SIG-M5 treated with dmso at 0.1 percent for 504 hours (cell line): Measurements from ENCODE around the gene PANK4.

ENCODE experiments used
- DNase-seq: peaks from one replicate; lab custom pipeline; 2025; ENCODE audit not compliant: unreplicated experiment; lab: John Stamatoyannopoulos, UW

Gene PANK4

DNA sequence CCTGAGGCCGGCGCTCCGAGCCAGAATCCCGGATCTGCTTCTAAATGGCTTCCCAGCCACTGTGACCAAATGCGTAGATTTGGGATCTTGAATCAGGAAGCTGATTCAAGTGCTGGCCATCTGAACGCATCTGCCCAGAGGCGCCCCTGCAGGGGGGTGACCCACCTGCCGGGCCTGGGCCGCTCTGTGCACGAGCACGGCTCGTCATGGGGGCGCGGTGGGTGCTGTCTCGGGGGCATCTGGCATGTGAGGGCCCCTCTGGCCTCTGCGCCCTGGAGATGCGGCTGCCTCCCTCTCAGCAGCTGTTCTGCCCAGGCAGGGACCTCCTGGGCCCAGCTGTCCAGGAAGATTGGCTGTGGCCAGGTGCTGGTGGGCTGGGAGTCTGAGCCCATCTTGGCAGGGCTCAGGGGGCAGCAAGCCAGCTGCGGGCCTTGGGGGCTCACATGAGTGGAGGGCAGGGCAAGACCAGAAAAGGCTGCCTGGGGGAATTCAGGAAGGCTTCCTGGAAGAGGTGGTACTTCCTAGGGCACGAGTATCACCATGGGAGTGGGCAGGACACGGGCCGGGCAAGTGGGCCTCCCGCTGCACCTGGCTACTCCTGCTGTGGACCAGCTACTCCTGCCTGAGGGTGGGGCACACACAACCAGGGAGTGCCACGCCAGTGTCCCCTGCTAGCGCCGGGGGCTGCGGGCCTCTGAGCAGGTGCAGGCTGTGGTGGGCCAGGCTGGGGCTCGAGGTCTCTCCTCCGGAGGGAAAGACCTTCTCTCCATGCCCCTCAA lies 25.2 kb downstream of the PANK4 start:
- no peak for DNase-seq

DNA sequence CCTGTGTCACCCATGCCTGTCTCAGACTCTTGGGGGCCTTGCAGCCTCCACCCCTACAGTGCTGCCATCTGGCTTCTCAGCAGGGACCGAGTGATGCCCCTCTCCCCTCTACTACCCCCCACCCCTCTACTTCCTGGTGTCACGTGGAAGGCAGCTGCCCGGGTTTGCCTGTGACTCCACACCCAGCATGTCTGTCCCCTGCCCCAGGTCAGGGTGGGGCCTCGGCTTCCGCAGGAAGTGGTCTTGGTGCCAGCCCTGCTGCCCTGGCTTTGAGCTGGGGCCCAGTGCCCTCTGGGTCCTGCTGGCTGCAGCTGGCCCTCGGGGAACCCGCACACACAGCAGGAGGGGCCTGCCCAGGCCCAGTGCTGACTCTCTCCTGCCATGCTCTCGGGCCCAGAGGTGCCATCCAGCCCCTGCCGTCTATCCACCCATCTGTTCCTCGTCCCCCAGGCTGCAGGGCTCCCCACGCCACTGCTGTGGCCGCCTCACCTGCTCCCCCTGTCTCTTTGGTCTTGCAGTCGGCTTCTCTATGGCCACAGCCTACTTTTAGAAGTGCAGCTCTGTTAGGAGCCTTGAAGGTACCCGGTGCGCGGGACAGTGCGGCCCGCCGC lies 26.3 kb downstream of the PANK4 start:
- no peak for DNase-seq

DNA sequence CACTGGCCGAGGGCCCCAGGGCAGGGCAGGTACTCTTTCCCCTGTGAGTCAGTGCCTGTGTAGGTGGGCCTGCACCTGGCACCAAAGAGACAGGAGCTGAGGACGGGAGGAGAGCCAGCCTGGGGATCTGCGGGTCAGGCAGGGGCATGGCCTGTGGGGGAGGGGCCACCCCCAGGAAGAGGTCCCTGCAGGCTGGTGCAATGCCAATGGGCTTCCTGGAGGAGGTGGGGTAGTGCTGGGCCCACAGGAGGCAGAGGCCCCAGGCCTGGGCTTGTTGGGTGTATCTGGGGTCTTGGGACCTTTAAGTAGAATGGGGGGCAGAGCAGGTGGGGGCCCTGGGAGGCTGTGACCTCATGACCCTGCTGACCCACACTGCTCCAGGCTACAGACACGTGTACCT lies 27.1 kb downstream of the PANK4 start:
- DNase-seq: no peak

DNA sequence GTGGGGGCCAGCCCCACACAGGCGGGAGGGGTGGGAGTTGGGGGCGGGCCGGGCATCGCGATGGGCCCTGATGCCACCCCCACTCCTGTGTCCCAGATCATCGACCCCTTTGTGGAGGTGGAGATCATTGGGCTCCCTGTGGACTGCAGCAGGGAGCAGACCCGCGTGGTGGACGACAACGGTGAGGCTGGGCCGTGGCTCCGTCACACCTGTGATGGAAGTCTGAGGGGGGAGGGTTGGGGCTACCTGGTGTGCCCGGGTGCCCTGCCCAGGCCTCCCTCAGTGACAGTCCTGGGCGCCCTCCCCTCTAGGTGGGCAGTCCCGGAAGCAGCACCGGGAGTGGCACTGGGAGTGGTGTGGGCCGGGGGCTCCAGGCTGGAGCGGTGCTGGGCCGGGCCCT lies 27.7 kb downstream of the PANK4 start:
- no peak for DNase-seq

DNA sequence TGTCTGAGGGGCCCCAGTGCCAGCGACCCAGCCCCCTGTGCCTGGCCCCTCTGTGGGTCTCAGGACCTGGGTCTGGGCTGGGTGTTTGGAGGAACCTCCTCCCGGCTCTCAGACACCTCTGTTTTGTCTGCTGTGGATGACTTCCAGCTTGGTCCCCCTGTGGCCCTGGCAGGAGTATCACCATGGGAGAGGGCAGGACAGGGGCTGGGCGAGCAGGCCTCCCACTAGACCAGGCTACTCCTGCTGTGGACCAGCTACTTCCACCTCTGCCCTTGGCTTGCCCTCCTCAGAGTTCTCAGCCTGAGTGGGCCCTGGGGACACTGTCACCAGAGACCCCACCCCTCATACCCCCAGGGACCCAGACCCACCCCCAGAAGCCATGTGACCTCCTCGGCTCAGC lies 28.5 kb downstream of the PANK4 start:
- DNase-seq: no peak

DNA sequence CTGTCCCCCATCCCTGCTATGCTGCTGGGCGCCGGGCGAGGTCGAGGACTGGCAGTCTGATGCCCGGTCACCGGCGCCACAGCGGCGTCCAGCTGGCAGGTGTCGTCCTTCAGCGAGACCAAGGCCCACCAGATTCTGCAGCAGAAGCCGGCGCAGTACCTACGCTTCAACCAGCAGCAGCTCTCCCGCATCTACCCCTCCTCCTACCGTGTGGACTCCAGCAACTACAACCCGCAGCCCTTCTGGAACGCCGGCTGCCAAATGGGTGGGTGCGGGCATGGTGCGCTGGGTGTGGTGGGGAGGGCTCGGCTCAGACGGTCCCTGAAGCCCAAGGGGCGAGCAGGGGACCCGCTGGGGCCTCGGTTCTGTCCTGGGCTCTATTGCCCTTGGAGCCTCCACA lies 29.6 kb downstream of the PANK4 start:
- no peak for DNase-seq

DNA sequence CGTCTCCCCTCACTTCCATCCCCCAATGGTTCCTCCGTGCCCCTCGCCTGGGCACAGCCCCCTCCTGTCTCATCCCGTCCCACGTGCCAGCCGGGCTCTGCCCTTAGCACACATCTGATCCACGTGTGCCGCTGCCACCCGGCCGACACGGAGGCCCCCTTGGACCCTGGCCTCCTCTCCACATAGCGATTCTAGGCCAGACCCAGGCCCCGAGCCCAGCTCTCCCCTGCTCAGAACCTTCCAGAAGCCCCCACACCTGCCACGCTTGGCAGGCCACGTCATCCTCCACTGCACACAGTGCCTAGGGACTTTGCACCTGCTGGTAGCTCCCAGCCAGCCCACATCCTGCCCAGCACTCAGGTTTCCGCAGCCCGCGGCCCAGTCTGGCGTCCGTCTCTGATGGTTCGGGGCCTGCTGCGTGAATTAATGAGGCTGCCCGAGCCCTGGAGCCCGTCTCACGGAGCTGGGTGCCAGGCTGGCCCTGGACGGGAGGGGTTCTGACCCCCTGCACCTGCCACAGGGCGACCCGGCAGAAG lies 30.2 kb downstream of the PANK4 start:
- no peak for DNase-seq

DNA sequence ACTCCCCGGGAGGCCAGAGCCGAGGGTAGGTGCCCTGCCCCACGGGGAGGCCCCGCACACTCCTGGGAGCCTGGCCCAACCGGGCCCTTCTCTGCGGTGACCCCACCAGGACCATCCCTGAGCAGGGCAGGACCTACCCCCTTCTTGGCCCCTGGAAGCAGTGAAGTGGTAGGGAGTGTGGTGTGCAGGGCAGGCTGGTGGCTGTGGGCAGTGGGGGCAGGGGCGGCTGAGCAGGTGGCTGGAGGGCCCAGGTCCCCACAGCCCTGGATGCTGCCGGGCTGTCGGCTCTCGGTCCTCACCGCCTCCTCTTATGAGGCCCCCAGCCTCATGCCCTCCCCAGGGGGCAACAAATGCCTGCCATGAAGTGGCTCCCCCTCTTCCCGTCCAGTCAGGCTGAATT lies 30.9 kb downstream of the PANK4 start:
- no peak for DNase-seq

DNA sequence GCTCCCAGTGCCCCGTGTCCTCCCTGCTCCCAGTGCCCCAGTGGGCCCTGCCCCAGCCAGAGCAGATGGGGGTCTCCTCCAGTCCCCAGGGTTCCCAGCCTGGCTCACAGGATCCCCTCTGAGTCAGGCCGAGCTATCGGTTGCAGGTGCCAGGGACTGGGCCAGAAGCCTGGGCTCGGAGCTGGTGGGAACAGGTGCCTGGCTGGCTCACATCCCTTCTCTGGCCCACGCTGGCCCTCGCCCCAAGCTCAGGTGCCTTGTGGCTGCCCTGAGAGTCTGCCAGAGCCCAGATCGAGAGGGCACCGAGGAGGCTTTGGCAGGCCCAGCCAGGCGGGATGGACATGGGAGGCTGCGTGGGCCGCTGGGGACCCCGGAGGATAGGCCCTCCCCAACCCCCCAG lies 31.4 kb downstream of the PANK4 start:
- DNase-seq: no peak

DNA sequence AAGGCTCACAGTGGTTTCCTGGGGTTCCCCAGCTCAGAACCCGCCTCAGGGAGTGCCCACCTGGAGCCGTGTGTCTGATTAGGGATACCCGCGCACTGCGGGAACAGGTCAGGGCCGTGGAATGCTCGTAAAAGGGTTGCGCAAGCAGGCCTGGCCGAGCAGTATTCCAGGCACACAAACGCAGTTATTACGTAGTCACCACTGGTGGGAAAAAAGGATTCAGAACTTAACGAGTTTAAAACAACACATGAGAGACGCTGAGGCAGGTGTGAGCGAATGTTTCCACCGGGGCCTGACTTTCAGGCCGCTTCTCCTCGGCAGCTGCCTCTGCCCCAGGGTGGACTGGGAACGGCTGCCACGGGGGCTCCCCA lies 32.1 kb downstream of the PANK4 start:
- no peak for DNase-seq

DNA sequence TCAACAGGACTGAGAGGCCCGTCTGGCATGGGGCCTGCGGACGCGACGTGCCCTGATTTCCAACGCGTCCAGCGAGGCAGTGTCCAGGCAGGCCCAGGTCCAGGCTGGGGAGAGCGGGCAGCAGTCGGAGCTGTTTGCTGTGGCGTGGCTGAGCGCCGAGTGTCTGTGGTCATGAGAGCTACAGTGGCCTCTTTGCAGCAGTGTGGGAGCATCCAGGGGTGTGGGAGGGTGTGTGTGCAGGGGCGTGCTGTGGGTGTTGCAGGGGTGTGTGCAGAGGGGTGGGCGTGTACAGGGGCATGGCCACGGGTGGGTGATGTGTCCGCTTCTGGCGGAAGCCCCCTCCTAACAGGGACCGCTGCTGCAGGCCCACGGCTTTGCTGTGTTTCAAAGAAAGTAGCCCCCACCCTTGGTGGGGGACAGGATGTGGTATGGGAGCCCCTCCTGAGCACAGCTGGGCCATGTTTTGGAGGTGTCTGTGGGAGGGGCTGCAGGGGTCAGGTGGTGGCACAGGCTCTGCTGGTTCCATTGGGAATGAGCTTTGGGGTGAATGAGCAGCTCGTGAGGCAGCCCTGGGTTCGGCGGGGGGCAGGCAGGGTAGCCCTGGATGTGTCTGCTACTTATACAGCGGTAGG lies 32.6 kb downstream of the PANK4 start:
- DNase-seq: no peak

DNA sequence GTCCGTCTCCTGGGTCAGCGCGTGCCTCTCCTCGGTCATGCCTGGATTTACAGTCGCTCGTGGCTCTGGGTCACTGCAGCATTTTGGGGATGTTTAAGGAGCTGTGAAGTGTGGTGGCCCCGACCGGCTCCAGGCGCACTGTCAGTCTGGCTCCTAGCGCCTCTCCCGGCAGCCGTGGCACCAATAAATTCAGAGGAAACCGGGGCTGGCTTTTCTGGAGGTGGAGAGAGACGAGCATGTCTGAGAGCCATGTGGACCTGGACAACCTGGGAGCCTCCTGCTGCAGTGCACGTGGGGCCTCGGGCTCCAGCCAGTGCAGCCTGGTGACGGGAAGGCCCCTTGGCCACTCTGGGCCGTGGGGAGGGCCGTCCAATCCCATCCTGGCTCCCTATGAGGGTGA lies 33.2 kb downstream of the PANK4 start:
- DNase-seq: no peak

DNA sequence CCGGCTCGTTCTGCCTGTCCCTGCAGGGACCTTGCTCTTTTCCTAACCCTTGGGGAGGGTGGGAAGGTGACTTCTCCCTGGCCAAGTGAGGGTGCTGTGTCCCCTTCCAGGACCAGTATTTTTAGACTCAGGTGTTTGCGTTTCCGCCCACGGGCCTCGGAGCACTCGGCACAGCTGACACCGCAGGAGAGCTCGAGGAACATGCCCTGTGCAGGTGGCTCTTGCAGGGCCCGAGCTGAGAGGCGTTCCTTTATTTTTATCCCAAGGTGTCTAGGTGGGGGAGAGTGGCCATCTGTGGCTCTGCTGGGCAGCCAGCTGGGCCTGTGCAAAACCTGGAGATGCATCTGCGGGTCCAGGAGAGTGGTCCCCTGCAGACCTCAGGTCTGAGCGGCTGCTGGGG lies 34.3 kb downstream of the PANK4 start:
- no peak for DNase-seq

DNA sequence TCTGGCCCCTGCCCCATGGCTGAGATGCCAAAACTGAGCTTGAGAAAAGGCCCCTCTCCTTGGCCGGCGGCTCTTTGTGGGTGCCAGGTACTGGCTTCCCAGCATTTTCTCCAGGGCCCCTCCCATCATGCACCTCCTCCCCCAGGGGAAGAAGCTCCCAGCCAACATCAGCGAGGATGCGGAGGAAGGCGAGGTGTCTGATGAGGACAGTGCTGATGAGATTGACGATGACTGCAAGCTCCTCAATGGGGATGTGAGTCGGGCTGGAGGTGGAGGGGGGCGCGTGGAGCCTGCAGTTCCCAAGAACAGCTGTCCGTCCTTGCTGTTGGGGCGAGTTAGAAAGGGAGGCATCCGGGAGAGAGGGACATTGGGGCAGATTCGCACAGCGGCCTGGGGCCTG lies 36.8 kb downstream of the PANK4 start:
- no peak for DNase-seq

DNA sequence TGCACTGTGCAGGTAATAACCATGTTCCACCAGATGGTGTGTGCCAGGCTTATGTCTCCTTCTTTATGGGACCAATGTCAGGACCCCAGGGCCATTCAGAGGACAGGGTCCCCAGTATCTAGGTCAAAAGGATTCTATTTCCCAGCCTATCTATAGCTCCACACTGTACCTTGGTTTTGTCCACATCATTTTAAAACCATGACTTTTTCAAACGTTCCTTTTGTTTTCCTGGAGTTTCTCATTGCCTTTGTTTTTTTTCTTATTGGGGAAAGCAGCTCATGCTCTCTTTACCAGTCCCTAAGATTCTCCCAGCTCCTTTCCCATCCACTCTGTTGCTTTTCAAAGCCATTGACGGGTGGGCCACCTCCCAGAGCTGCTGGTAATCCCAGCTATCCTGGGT lies 37.7 kb downstream of the PANK4 start:
- DNase-seq: no peak

DNA sequence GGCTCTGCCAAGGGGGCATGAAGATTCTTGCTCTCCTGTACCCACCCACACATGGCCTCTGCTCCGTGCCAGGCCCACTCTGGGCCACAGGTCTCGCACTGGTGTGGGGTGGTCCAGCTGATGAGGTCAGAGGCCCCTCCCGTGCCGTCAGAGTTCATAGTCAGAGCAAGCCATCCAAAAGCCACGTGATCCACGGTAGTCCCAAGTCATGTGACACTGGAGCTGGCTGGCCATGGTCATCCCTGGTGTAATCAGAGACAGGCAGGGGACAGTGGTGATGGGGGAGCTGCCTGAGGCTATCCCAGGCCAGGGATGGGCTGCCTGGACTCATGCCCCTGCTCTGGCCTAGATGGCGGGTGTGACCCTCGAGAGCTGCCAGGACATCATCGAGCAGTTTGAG lies 39.8 kb downstream of the PANK4 start:
- DNase-seq: no peak

DNA sequence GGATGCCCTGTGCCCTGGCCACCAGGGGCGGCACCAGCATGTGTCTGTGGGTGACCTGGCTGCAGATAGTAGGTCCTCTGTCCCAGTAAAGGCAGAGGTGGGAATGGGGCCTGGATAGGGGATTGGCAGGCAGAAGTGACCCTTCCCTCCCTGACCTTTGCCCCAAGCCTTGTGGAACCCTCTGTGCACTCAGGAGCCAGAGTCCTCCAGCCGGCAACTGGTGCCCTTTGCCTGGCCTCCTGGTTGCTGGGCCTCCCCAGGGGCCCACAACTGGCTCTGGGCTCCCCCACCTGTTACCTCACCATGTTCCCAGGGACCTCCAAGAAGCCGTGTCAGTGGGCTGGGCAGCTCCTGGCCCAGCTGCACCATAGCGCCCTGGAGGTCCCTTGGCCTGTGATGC lies 40.4 kb downstream of the PANK4 start:
- no peak for DNase-seq

DNA sequence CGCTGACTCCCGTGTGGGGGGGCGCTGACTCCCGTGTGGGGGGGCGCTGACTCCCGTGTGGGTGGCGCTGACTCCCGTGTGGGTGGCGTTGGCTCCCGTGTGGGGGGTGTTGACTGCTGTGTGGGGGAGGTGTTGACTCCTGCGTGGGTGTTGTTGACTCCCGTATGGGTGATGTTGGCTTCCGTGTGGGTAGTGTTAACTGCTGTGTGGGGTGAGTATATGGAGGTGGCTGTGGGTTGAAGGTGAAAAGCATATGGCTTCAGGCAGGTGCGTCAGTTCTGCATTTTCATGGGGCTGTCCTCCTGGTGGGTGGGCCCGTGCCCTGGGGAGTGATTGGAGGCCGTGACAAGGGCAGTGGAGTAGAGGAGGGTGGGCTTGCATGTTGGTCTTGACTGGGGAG lies 42.4 kb downstream of the PANK4 start:
- no peak for DNase-seq

DNA sequence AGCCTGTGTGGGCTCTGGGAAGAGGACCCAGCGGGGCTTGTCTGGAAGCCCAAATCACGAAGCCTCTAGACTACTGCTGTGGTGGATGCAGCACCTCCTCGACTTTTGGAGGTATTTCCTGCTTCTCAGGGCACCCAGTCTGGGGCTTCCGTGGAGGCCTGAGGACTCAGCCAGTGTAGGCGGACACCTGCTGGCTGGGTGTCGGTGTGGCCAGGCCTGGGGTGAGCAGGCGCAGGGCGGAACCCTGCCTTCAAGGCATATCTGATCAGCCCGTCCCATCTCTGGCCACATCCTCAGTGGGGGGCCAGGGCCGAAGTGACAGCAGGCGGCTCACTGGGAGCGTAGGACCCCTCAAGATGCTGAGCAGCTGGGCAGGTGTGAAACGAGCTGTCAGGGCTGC lies 43.4 kb downstream of the PANK4 start:
- DNase-seq: no peak

DNA sequence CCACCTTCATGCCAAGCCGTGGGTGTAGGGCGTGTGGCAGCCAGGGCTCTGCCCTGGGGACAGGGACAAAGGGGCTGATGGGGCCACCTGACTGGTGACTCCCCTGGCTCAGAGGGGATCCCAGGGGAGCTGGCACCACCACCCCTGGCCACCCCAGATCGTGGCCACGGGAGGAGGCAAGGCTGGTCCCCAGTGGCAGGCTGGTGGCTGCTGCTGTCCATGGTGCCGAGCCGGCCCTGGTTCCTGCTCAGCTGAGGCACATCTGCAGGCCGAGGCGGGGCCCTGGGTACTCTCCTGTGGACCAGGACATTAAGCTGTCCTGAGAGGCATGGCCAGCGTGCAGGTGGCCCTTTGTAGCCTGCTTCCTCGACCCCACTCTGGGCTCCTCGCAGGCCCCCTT lies 43.8 kb downstream of the PANK4 start:
- DNase-seq: no peak

DNA sequence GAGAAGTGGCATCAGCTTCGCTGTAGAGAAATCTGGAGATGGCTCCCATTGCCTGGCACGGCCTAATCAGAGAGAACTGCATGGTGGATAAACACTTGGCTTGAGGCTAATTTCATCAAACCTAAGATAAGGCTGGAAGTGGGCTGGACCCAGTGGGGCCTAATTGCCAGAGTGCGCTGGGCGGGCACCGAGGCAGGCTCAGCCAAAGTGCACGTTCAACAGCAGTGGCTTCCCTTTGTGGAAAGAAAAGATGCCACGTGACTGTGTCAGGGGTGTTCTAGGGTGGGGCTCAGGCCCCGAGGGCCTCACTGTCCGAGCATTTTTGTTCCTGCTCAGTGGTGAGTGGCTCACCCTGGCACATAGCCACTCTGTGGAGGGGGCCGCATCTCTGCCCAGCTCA lies 44.5 kb downstream of the PANK4 start:
- no peak for DNase-seq

DNA sequence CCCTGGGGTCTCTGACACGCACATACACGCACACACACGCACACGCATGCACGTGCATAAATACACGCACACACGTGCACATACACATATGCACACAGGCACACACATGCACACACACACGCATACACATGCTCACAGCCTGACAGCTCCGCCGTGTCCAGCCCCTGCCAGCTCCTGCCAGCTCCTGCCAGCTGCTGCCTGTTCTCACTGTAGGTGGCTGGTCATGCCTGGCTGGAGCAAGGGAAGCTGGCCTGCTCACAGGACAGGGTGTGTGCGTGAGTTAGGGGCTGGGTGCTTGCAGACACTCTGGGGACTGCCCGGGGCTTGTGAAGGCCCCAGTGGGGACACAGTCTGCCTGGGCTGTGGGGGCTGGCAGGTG lies 45.4 kb downstream of the PANK4 start:
- no peak for DNase-seq
